Esophagus squamous epithelium (tissue), 5 donors: ENCODE measurements around the gene MAD1L1. TPM values are rescaled to one million over a fixed set of nuclear protein-coding genes. Genes with fewer than 3 reads are reported as not detected.
A peak's percentile ranks its signal among the peaks of the same experiment; 100 is the strongest.

Experiments
- DNase-seq: peaks from one replicate; lab custom pipeline; 2025; lab: John Stamatoyannopoulos, UW
- H3K27ac ChIP-seq, 4 donors: fragments of 200-600 bp; sonication (generic); one replicate each; pipeline ENCODE4 v1.5.1; 2016 to 2019; ENCODE audit warnings: mild to moderate bottlenecking in 1 of 4
- H3K27me3 ChIP-seq, 4 donors: fragments of 200-600 bp; sonication (generic); 1 replicate in 3 of 4; 2 replicates in 1 of 4; pipeline versions ENCODE4 v1.5.1 to v1.6.0; 2017 to 2021; ENCODE audit warnings: antibody characterized with exemption in 1 of 4
- H3K36me3 ChIP-seq, 3 donors: fragments of 200-600 bp; sonication (generic); one replicate each; pipeline ENCODE4 v1.5.1; 2016 to 2019
- H3K4me1 ChIP-seq, 3 donors: fragments of 200-600 bp; sonication (generic); one replicate each; pipeline ENCODE4 v1.5.1; 2017 to 2019
- H3K4me3 ChIP-seq, 4 donors: fragments of 200-600 bp; sonication (generic); 1 replicate in 3 of 4; 2 replicates in 1 of 4; pipeline ENCODE4 v1.5.1; 2016 to 2019; ENCODE audit warnings: mild to moderate bottlenecking in 2 of 4, moderate library complexity in 1 of 4
- H3K9me3 ChIP-seq, 3 donors: fragments of 200-600 bp; sonication (generic); one replicate each; pipeline ENCODE4 v1.5.1; 2016 to 2019
- CTCF ChIP-seq, 6 experiments: fragments of 450-650 bp in 4 of 6; fragments of 200-600 bp in 2 of 6; sonication (generic) in 2 of 6; IDR thresholded peaks; one replicate each; pipeline ENCODE4 v1.5.1; 2016 to 2019; ENCODE audit warnings: antibody characterized with exemption in 6 of 6, mild to moderate bottlenecking in 4 of 6, moderate library complexity in 4 of 6
- POLR2A ChIP-seq, 4 donors: fragments of 450-650 bp; IDR thresholded peaks; one replicate each; pipeline ENCODE4 v1.6.1; 2017; ENCODE audit warnings: antibody characterized with exemption in 4 of 4, mild to moderate bottlenecking in 4 of 4, moderate library complexity in 3 of 4
- WGBS, 2 donors: methylation state at CpG; one replicate each; pipeline ENCODE4 v1.1.5; 2018; 5-methylcytosine and 5-hydroxymethylcytosine counted together
- intact Hi-C: fragments of 100-400 bp; cut with DNase I; formaldehyde crosslinking; loops from one replicate; pipeline ENCODE4 v1.15.0; 2022
- total RNA-seq, 4 donors: library from RNA; depleted of rRNA; stranded (reverse); fragments of >200 nt; gene quantifications; one replicate each; pipeline ENCODE4 v1.1.0, GENCODE V29; 2016
- donor health status: DM: yes; HTN: yes; CAD: no.

Gene MAD1L1
- total RNA-seq, 4 donors from 2014 or later: 16.6 to 40.4 (median 30.2) TPM

GRCh38 chr7:1943326-1943725 is 289.4 kb downstream of the MAD1L1 start:
- H3K9me3 ChIP-seq: no peaks in the 10 kb centered on the region
- intact Hi-C loops: no loop called here
- H3K27me3 ChIP-seq: no peaks in the 10 kb centered on the region
- TF ChIP-seq CTCF (IDR thresholded peaks at IDR 0.05): no peak
- no peak for TF ChIP-seq POLR2A (IDR thresholded peaks at IDR 0.05)
- 75 to 77% methylated on average over 10 to 11 of the region's 11 CpGs for WGBS, 2 donors
- no peak overlapping the region for H3K27ac ChIP-seq
- no peak overlapping the region for H3K4me3 ChIP-seq
- no peak for DNase-seq
- H3K4me1 ChIP-seq: peaks cover 0 to 30% (median 7%) of the 10 kb centered on the region in 3 donors
- H3K36me3 ChIP-seq: peaks cover 0 to 5% (median 0%) of the 10 kb centered on the region in 3 donors

- intact Hi-C loops: no loop called here
- no peak overlapping the region for H3K27ac ChIP-seq
- WGBS, 2 donors: 75 to 86% methylated on average over 5 of the region's 5 CpGs
- peaks cover 0 to 26% (median 7%) of the 10 kb centered on the region in 3 donors for H3K4me1 ChIP-seq
- H3K4me3 ChIP-seq: no peak overlapping the region
- TF ChIP-seq POLR2A (IDR thresholded peaks at IDR 0.05) (no peak), CTCF (IDR thresholded peaks at IDR 0.05) (no peak)
- H3K36me3 ChIP-seq: peaks cover 0 to 5% (median 0%) of the 10 kb centered on the region in 3 donors
- H3K27me3 ChIP-seq: no peaks in the 10 kb centered on the region
- no peak for DNase-seq
- no peaks in the 10 kb centered on the region for H3K9me3 ChIP-seq
Observed at GRCh38 chr7:1942941-1943289, 289.8 kb downstream of the MAD1L1 start.

GRCh38 chr7:1942243-1942940 is 290.4 kb downstream of the MAD1L1 start:
- no peaks in the 10 kb centered on the region for H3K9me3 ChIP-seq
- no peaks in the 10 kb centered on the region for H3K27me3 ChIP-seq
- no peak for DNase-seq
- intact Hi-C loops: no loop called here
- TF ChIP-seq CTCF (IDR thresholded peaks at IDR 0.05) (no peak), POLR2A (IDR thresholded peaks at IDR 0.05) (no peak)
- H3K4me3 ChIP-seq: no peak overlapping the region
- peaks cover 0 to 22% (median 7%) of the 10 kb centered on the region in 3 donors for H3K4me1 ChIP-seq
- H3K36me3 ChIP-seq: peaks cover 0 to 5% (median 0%) of the 10 kb centered on the region in 3 donors
- 64 to 86% methylated on average over 10 to 12 of the region's 23 CpGs for WGBS, 2 donors
- no peak overlapping the region for H3K27ac ChIP-seq

- H3K27me3 ChIP-seq: no peaks in the 10 kb centered on the region
- H3K36me3 ChIP-seq: peaks cover 0 to 1% (median 0%) of the 10 kb centered on the region in 3 donors
- DNase-seq: no peak
- no peaks in the 10 kb centered on the region for H3K9me3 ChIP-seq
- intact Hi-C loops: no loop called here
- H3K27ac ChIP-seq: no peak overlapping the region
- TF ChIP-seq CTCF (IDR thresholded peaks at IDR 0.05) (no peak), POLR2A (IDR thresholded peaks at IDR 0.05) (no peak)
- peaks cover 0 to 22% (median 7%) of the 10 kb centered on the region in 3 donors for H3K4me1 ChIP-seq
- WGBS, 2 donors: 77 to 94% methylated on average over 5 to 23 of the region's 30 CpGs
- H3K4me3 ChIP-seq: no peak overlapping the region
Observed at GRCh38 chr7:1941464-1942242, 291.1 kb downstream of the MAD1L1 start.

- no peak for TF ChIP-seq CTCF (IDR thresholded peaks at IDR 0.05)
- intact Hi-C loops: no loop called here
- H3K36me3 ChIP-seq: peaks cover 0 to 7% (median 0%) of the 10 kb centered on the region in 3 donors
- no peak for DNase-seq
- H3K4me1 ChIP-seq: peaks cover 0 to 22% (median 7%) of the 10 kb centered on the region in 3 donors
- peak overlapping the region in 1 of 4 donors; percentile 23 for H3K4me3 ChIP-seq
- no peaks in the 10 kb centered on the region for H3K27me3 ChIP-seq
- 73 to 75% methylated on average over 7 to 8 of the region's 16 CpGs for WGBS, 2 donors
- no peaks in the 10 kb centered on the region for H3K9me3 ChIP-seq
- H3K27ac ChIP-seq: peak overlapping the region; percentile 27 to 78 (median 56)
Observed at GRCh38 chr7:1940863-1941262, 291.9 kb downstream of the MAD1L1 start.
